HG02970 (cell line): Measurements from ENCODE around the gene GABBR1.

Experiments used
- ATAC-seq: cut with Tn5 transposase; IDR thresholded peaks from one replicate; pipeline ENCODE4 v1.9.1; 2021; ENCODE audit warnings: mild to moderate bottlenecking, moderate library complexity, moderate number of reproducible peaks; ENCODE audit not compliant: unreplicated experiment, low FRiP score

GABBR1 gene

GRCh38 chr6:29530671-29531310 lies 102.2 kb downstream of the GABBR1 start:
- ATAC-seq: no peak

GRCh38 chr6:29529956-29530355 lies 103.0 kb downstream of the GABBR1 start:
- no peak for ATAC-seq

GRCh38 chr6:29528988-29529560 lies 103.9 kb downstream of the GABBR1 start:
- ATAC-seq: no peak

- ATAC-seq: no peak
Measured at GRCh38 chr6:29528300-29528931, 104.6 kb downstream of the GABBR1 start.

- no peak for ATAC-seq
Measured at GRCh38 chr6:29527564-29527963, 105.4 kb downstream of the GABBR1 start.

- no peak for ATAC-seq
Measured at GRCh38 chr6:29527126-29527525, 105.9 kb downstream of the GABBR1 start.

- no peak for ATAC-seq
Measured at GRCh38 chr6:29525311-29525639, 107.7 kb downstream of the GABBR1 start.

GRCh38 chr6:29524444-29525310 lies 108.3 kb downstream of the GABBR1 start:
- ATAC-seq: no peak

GRCh38 chr6:29524044-29524443 lies 108.9 kb downstream of the GABBR1 start:
- no peak for ATAC-seq

GRCh38 chr6:29522227-29522626 lies 110.8 kb downstream of the GABBR1 start:
- no peak for ATAC-seq

- ATAC-seq: no peak
Measured at GRCh38 chr6:29521006-29521680, 111.8 kb downstream of the GABBR1 start.

GRCh38 chr6:29520232-29520631 lies 112.8 kb downstream of the GABBR1 start:
- ATAC-seq: no peak

- ATAC-seq: no peak
Measured at GRCh38 chr6:29519291-29520010, 113.5 kb downstream of the GABBR1 start.

- ATAC-seq: no peak
Measured at GRCh38 chr6:29517728-29518440, 115.1 kb downstream of the GABBR1 start.

GRCh38 chr6:29517245-29517644 lies 115.7 kb downstream of the GABBR1 start:
- ATAC-seq: no peak

- no peak for ATAC-seq
Measured at GRCh38 chr6:29516108-29516507, 116.9 kb downstream of the GABBR1 start.

- no peak for ATAC-seq
Measured at GRCh38 chr6:29510746-29511300, 122.2 kb downstream of the GABBR1 start.

GRCh38 chr6:29510202-29510601 lies 122.8 kb downstream of the GABBR1 start:
- no peak for ATAC-seq
